Parathyroid adenoma (tissue), 2 donors: ENCODE measurements around the gene SHISA9.

Experiments used
- H2AFZ ChIP-seq: fragments of 300-600 bp; sonication (generic); one replicate; pipeline ENCODE4 v1.7.0; 2017; ENCODE audit warnings: antibody characterized with exemption, mild to moderate bottlenecking
- H3K27ac ChIP-seq: fragments of 300-600 bp; sonication (generic); one replicate; pipeline ENCODE4 v1.7.0; 2017
- H3K27me3 ChIP-seq: fragments of 300-600 bp; sonication (generic); one replicate; pipeline ENCODE4 v1.7.0; 2017; ENCODE audit warnings: low read length; ENCODE audit not compliant: control insufficient read depth, insufficient read depth
- H3K36me3 ChIP-seq: fragments of 300-600 bp; sonication (generic); one replicate; pipeline ENCODE4 v1.7.0; 2017; ENCODE audit warnings: low read length; ENCODE audit not compliant: control insufficient read depth, insufficient read depth
- H3K4me1 ChIP-seq: fragments of 300-600 bp; sonication (generic); one replicate; pipeline ENCODE4 v1.7.0; 2017; ENCODE audit warnings: control low read depth
- H3K4me2 ChIP-seq: fragments of 300-600 bp; sonication (generic); one replicate; pipeline ENCODE4 v1.7.0; 2017; ENCODE audit warnings: low read length
- H3K4me3 ChIP-seq: fragments of 300-600 bp; sonication (generic); one replicate; pipeline ENCODE4 v1.7.0; 2017; ENCODE audit warnings: low read depth, low read length
- H3K79me2 ChIP-seq: fragments of 300-600 bp; sonication (generic); one replicate; pipeline ENCODE4 v1.7.0; 2017; ENCODE audit warnings: control low read depth
- H3K9ac ChIP-seq: fragments of 300-600 bp; sonication (generic); one replicate; pipeline ENCODE4 v1.7.0; 2017; ENCODE audit warnings: mild to moderate bottlenecking
- H3K9me3 ChIP-seq: fragments of 300-600 bp; sonication (generic); one replicate; pipeline ENCODE4 v1.7.0; 2017; ENCODE audit warnings: low read length; ENCODE audit not compliant: control insufficient read depth
- TF ChIP-seq, protein P1 (sequence below): fragments of 300-600 bp; sonication (generic); IDR thresholded peaks from one replicate; pipeline ENCODE4 v1.7.0; 2017; ENCODE audit warnings: antibody characterized with exemption, mild to moderate bottlenecking
- donor health status: primary hyperparathyroidism.

The SHISA9 gene

DNA sequence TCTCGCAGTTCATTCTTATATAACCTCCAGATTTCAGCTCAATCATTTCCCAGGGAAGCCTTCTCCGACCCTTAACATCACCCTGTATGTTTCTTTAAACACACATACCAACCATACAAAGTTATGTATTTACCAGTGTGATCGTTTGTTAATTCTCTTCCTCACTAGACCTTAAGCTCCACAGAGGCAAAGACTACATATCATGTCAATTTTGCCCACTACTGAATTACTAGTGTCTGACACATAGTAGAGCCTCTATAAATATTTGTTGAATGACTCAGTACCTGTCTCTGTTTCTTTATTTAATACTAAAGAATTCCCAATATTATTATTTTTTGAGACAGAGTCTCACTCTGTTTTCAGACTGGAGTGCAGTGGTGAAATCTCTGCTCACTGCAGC, 137.2 kb downstream of the SHISA9 start:
- TF ChIP-seq, protein P1, sequence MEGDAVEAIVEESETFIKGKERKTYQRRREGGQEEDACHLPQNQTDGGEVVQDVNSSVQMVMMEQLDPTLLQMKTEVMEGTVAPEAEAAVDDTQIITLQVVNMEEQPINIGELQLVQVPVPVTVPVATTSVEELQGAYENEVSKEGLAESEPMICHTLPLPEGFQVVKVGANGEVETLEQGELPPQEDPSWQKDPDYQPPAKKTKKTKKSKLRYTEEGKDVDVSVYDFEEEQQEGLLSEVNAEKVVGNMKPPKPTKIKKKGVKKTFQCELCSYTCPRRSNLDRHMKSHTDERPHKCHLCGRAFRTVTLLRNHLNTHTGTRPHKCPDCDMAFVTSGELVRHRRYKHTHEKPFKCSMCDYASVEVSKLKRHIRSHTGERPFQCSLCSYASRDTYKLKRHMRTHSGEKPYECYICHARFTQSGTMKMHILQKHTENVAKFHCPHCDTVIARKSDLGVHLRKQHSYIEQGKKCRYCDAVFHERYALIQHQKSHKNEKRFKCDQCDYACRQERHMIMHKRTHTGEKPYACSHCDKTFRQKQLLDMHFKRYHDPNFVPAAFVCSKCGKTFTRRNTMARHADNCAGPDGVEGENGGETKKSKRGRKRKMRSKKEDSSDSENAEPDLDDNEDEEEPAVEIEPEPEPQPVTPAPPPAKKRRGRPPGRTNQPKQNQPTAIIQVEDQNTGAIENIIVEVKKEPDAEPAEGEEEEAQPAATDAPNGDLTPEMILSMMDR: no peak
- Histone ChIP-seq H3K9ac (no peak overlapping the region), H2AFZ (no peak overlapping the region), H3K27me3 (no peaks in the 10 kb centered on the region), H3K27ac (no peak overlapping the region), H3K4me3 (no peak overlapping the region), H3K4me1 (no peaks in the 10 kb centered on the region), H3K36me3 (no peaks in the 10 kb centered on the region), H3K79me2 (no peaks in the 10 kb centered on the region), H3K9me3 (no peaks in the 10 kb centered on the region), H3K4me2 (no peak overlapping the region)

DNA sequence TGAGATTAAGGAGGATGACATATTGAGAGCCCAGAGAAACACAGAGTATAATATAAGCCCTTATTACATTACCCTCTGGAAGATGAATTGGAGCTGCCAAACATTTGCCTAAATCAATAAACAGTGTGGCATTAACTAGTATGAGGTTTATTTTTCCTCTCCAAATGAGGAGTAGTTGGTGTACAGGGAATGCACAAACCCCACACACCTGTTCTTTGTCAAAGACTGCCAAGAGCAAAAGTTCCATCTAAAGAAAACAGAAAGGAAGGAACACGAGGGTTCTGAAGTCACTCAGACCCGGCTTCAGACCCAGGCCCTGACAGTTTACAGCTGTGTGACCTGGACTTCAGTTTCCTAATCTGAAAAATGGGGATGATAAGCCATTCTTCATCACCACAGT, 138.1 kb downstream of the SHISA9 start:
- Histone ChIP-seq H3K4me2 (no peak overlapping the region), H3K4me1 (no peaks in the 10 kb centered on the region), H3K27me3 (no peaks in the 10 kb centered on the region), H3K4me3 (no peak overlapping the region), H3K79me2 (no peaks in the 10 kb centered on the region), H3K36me3 (no peaks in the 10 kb centered on the region), H3K9me3 (no peaks in the 10 kb centered on the region), H3K9ac (no peak overlapping the region), H3K27ac (no peak overlapping the region), H2AFZ (no peak overlapping the region)
- TF ChIP-seq, protein P1: no peak

DNA sequence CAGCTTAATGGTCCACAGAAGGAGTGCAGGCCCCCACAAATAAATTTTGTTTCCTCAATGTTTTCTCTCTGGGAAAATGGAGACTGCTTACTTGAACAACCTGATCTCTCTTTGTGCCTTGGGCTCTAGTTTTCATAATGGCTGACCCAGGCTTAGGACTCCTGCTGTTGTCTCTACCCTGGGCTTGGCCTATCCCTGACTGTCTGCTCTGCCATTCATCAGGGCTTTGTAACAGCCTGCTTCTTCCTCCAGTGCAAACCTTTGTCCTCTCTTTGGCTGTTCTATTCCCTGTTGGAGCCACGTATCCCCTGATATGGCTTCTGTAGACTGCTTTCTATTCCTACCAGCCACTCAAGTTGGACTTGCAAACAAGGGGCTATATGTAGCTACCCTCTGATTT, 139.8 kb downstream of the SHISA9 start:
- Histone ChIP-seq H2AFZ (no peak overlapping the region), H3K79me2 (no peaks in the 10 kb centered on the region), H3K4me2 (no peak overlapping the region), H3K9ac (no peak overlapping the region), H3K4me3 (no peak overlapping the region), H3K9me3 (no peaks in the 10 kb centered on the region), H3K4me1 (no peaks in the 10 kb centered on the region), H3K27me3 (no peaks in the 10 kb centered on the region), H3K36me3 (no peaks in the 10 kb centered on the region), H3K27ac (no peak overlapping the region)
- TF ChIP-seq, protein P1: no peak

DNA sequence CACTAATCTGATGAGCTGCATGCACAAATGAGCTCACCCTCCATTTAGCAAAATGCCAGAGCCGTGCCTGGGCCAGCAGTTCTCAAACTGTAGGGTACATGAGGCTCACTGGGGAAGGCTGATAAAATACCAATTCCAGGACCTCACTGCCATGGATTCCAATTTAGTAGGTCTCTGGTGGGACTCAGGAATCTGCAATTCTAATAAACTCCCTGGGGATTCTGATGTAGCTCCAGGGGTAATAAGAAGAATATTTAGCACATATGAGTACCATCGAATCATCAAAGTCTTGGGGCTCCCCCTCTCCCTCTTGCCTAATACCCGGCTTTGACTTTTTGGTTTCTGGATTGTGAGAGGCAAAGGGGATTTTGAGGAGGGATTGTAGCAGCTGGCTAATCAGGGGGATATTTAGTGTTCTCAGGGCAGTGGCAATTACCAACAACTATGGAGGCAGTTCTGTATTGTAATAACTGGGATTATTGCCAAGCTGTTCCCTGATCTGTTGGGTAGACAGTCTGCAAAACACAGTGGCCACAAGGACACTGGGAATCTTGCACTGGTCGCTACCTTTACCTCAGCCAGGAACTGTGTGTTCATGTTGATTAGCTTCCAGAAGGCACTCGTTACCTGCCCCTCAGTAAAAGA, 140.4 kb downstream of the SHISA9 start:
- Histone ChIP-seq H3K27me3 (no peaks in the 10 kb centered on the region), H3K9ac (no peak overlapping the region), H3K4me2 (no peak overlapping the region), H3K4me1 (no peaks in the 10 kb centered on the region), H2AFZ (no peak overlapping the region), H3K79me2 (no peaks in the 10 kb centered on the region), H3K36me3 (no peaks in the 10 kb centered on the region), H3K4me3 (no peak overlapping the region), H3K27ac (no peak overlapping the region), H3K9me3 (no peaks in the 10 kb centered on the region)
- TF ChIP-seq, protein P1: no peak

DNA sequence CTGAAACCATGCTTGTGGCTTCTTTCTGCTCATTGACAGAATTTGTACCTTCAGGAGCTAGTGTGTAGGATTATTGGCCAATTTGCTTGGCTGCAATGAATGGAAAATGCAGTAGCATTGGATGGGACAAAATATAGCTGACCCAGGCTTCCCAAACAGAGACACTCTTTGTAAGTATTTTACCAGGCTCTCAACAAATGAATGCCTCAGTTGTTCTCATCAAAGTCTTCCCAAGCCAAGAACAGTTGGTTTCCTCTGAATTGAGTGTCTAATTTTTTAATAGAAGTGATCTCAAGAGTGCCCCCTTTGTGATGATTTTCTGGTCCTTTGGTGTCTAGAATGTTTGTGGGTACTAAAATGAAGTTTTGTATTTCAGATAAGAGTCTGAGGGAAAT, 140.9 kb downstream of the SHISA9 start:
- Histone ChIP-seq H3K9ac (no peak overlapping the region), H3K4me3 (no peak overlapping the region), H2AFZ (no peak overlapping the region), H3K27me3 (no peaks in the 10 kb centered on the region), H3K4me2 (no peak overlapping the region), H3K36me3 (no peaks in the 10 kb centered on the region), H3K27ac (no peak overlapping the region), H3K9me3 (no peaks in the 10 kb centered on the region), H3K79me2 (no peaks in the 10 kb centered on the region), H3K4me1 (no peaks in the 10 kb centered on the region)
- TF ChIP-seq, protein P1: no peak
